CD14-positive monocyte (primary cell): ENCODE data around the gene C9orf78. TPM values are rescaled to one million over a fixed set of nuclear protein-coding genes. Genes with fewer than 3 reads are reported as not detected.

ENCODE experiments used
- DNase-seq, 3 donors: peaks; one replicate each; pipeline ENCODE4 v3.0.0-alpha.2; 2011 to 2022
- H2AFZ ChIP-seq: 2 replicates; pipeline ENCODE4 v1.6.0; 2012; ENCODE audit warnings: mild to moderate bottlenecking, low read depth, low read length, inconsistent platforms; ENCODE audit not compliant: insufficient read depth, poor library complexity, severe bottlenecking
- H3K27ac ChIP-seq, 2 donors: 1 replicate in 1 of 2; 2 replicates in 1 of 2; pipeline ENCODE4 v1.5.1; 2012 to 2013; ENCODE audit warnings: low read length in 2 of 2, control low read depth in 1 of 2, inconsistent platforms in 1 of 2, low read depth in 1 of 2, mild to moderate bottlenecking in 1 of 2
- H3K27me3 ChIP-seq, 2 donors: one replicate each; pipeline versions ENCODE4 v1.6.0 to v1.6.1; 2011 to 2013; ENCODE audit warnings: low read length in 2 of 2; ENCODE audit not compliant: control insufficient read depth in 2 of 2, insufficient read depth in 2 of 2
- H3K36me3 ChIP-seq, 2 donors: replicated peaks in 1 of 2; 1 replicate in 1 of 2; 2 replicates in 1 of 2; pipeline versions ENCODE4 v1.5.1 to v1.6.1; 2012 to 2013; ENCODE audit warnings: low read length in 2 of 2, control low read depth in 1 of 2, inconsistent platforms in 1 of 2, mild to moderate bottlenecking in 1 of 2; ENCODE audit not compliant: insufficient read depth in 2 of 2, control insufficient read depth in 1 of 2
- H3K4me1 ChIP-seq, 2 donors: 1 replicate in 1 of 2; 2 replicates in 1 of 2; pipeline versions ENCODE4 v1.5.1 to v1.6.1; 2012 to 2013; ENCODE audit warnings: low read length in 2 of 2, control low read depth in 1 of 2, inconsistent platforms in 1 of 2, mild to moderate bottlenecking in 1 of 2, moderate library complexity in 1 of 2; ENCODE audit not compliant: insufficient read depth in 2 of 2, control insufficient read depth in 1 of 2
- H3K4me2 ChIP-seq: replicated peaks from 2 replicates; pipeline ENCODE3; 2012; ENCODE audit warnings: low read length, moderate library complexity, mild to moderate bottlenecking; ENCODE audit not compliant: poor library complexity, severe bottlenecking; ENCODE audit errors: extremely low read depth
- H3K4me3 ChIP-seq, 3 experiments: fragments of 200-600 bp in 1 of 3; sonication (generic) in 1 of 3; replicated peaks in 1 of 3; 1 replicate in 2 of 3; 2 replicates in 1 of 3; pipeline ENCODE4 v1.5.1; 2011 to 2013; ENCODE audit warnings: low read length in 3 of 3, mild to moderate bottlenecking in 3 of 3, control low read depth in 2 of 3, low read depth in 2 of 3, inconsistent platforms in 1 of 3, moderate library complexity in 1 of 3
- H3K79me2 ChIP-seq: 2 replicates; pipeline ENCODE4 v1.6.0; 2012; ENCODE audit warnings: mild to moderate bottlenecking, control low read depth, inconsistent platforms, low read length, moderate library complexity; ENCODE audit not compliant: insufficient read depth
- H3K9ac ChIP-seq: 2 replicates; pipeline ENCODE4 v1.6.0; 2017; ENCODE audit warnings: low read length, mild to moderate bottlenecking; ENCODE audit not compliant: insufficient read depth, poor library complexity, severe bottlenecking
- H3K9me3 ChIP-seq, 2 donors: replicated peaks in 1 of 2; 1 replicate in 1 of 2; 2 replicates in 1 of 2; pipeline versions ENCODE4 v1.5.1 to v1.6.1; 2012 to 2013; ENCODE audit warnings: low read length in 2 of 2, control low read depth in 1 of 2; ENCODE audit not compliant: control insufficient read depth in 1 of 2, insufficient read depth in 1 of 2
- H4K20me1 ChIP-seq: 2 replicates; pipeline ENCODE4 v1.6.0; 2012; ENCODE audit warnings: mild to moderate bottlenecking, low read length, control low read depth, moderate library complexity; ENCODE audit not compliant: insufficient read depth
- H3K27ac Mint-ChIP-seq, 7 donors: one replicate each; pipeline ENCODE4 v1.8.0; 2020; ENCODE audit warnings: mild to moderate bottlenecking in 7 of 7, mixed read lengths in 7 of 7, moderate library complexity in 6 of 7, inconsistent platforms in 2 of 7
- H3K27me3 Mint-ChIP-seq, 3 donors: one replicate each; pipeline ENCODE4 v1.8.0; 2021 to 2022; ENCODE audit warnings: low read depth in 3 of 3, mild to moderate bottlenecking in 3 of 3, mixed read lengths in 3 of 3, moderate library complexity in 3 of 3, inconsistent platforms in 1 of 3
- H3K36me3 Mint-ChIP-seq, 2 donors: one replicate each; pipeline ENCODE4 v1.8.0; 2020; ENCODE audit warnings: mixed read lengths in 2 of 2, inconsistent platforms in 1 of 2, mild to moderate bottlenecking in 1 of 2
- H3K4me1 Mint-ChIP-seq: one replicate; pipeline ENCODE4 v1.8.0; 2020; ENCODE audit warnings: mild to moderate bottlenecking, mixed read lengths
- H3K4me3 Mint-ChIP-seq, 2 donors: one replicate each; pipeline ENCODE4 v1.8.0; 2020; ENCODE audit warnings: mild to moderate bottlenecking in 2 of 2, mixed read lengths in 2 of 2, moderate library complexity in 1 of 2
- H3K9me3 Mint-ChIP-seq, 7 donors: one replicate each; pipeline ENCODE4 v1.8.0; 2020 to 2022; ENCODE audit warnings: mixed read lengths in 7 of 7, mild to moderate bottlenecking in 6 of 7, moderate library complexity in 6 of 7, inconsistent platforms in 2 of 7
- CTCF ChIP-seq: fragments of 200-600 bp; IDR thresholded peaks from one replicate; pipeline ENCODE4 v1.8.0; 2022; ENCODE audit warnings: antibody characterized with exemption, mild to moderate bottlenecking
- WGBS: methylation state at CpG from one replicate; pipeline ENCODE4 v1.1.5; 2013; ENCODE audit warnings: missing lambda C conversion rate; ENCODE audit not compliant: insufficient coverage; 5-methylcytosine and 5-hydroxymethylcytosine counted together
- intact Hi-C, 2 donors: fragments of 100-400 bp; cut with micrococcal nuclease; formaldehyde crosslinking; loops; one replicate each; pipeline versions ENCODE4 v1.15.0 to v1.15.1; 2023
- polyA plus RNA-seq, 3 donors: library from polyadenylated mRNA; depleted of rRNA in 1 of 3; unstranded in 2 of 3; stranded (reverse) in 1 of 3; fragments of 300-500 nt in 2 of 3; fragments of >200 nt in 1 of 3; fragmentation: Illumina TruSeq in 2 of 3; gene quantifications; 1 replicate in 2 of 3; 2 replicates in 1 of 3; pipeline ENCODE4 v1.2.3, GENCODE V29; 2012 to 2021

C9orf78 gene
- polyA plus RNA-seq, 3 donors = 53.3 to 82.4 (median 65.5) TPM

- peaks cover 36 to 37% of the 10 kb centered on the region in 2 donors for H3K36me3 ChIP-seq
- H3K4me1 Mint-ChIP-seq = no peaks in the 10 kb centered on the region
These were observed 40.1 kb upstream of the C9orf78 start for GRCh38 chr9:129875181-129875611.

GRCh38 chr9:129874261-129875101 is 39.4 kb upstream of the C9orf78 start:
- Mint-ChIP-seq H3K4me1 (no peaks in the 10 kb centered on the region), H3K27ac (peak overlapping the region in 2 of 7 donors; percentile 30 to 46), H3K9me3 (peaks cover 0 to 3% (median 0%) of the 10 kb centered on the region in 7 donors), H3K4me3 (no peak overlapping the region), H3K36me3 (peaks cover 39 to 51% of the 10 kb centered on the region in 2 donors), H3K27me3 (peaks cover 0 to 2% (median 2%) of the 10 kb centered on the region in 3 donors)
- 95% methylated on average over 36 of the region's 38 CpGs for WGBS
- H3K27me3 ChIP-seq = no peaks in the 10 kb centered on the region
- intact Hi-C loops = no loop called here
- no peak overlapping the region for H2AFZ ChIP-seq
- no peaks in the 10 kb centered on the region for H3K9me3 ChIP-seq
- no peak overlapping the region for H3K4me2 ChIP-seq
- H3K27ac ChIP-seq = no peak overlapping the region
- no peak overlapping the region for H3K9ac ChIP-seq
- H3K79me2 ChIP-seq = no peaks in the 10 kb centered on the region
- no peaks in the 10 kb centered on the region for H4K20me1 ChIP-seq
- H3K4me3 ChIP-seq = no peak overlapping the region
- H3K4me1 ChIP-seq = no peaks in the 10 kb centered on the region
- H3K36me3 ChIP-seq = peaks cover 31 to 37% of the 10 kb centered on the region in 2 donors
- no peak for DNase-seq
- TF ChIP-seq CTCF = no peak

More at GRCh38 chr9:129875181-129875611, 40.1 kb upstream of the C9orf78 start:
- WGBS = 95% methylated on average over 4 of the region's 23 CpGs
- Histone ChIP-seq H3K79me2 (no peaks in the 10 kb centered on the region), H3K9me3 (no peaks in the 10 kb centered on the region), H2AFZ (no peak overlapping the region), H3K4me2 (no peak overlapping the region), H3K9ac (no peak overlapping the region), H3K27ac (no peak overlapping the region), H4K20me1 (no peaks in the 10 kb centered on the region), H3K4me3 (no peak overlapping the region), H3K27me3 (no peaks in the 10 kb centered on the region), H3K4me1 (no peaks in the 10 kb centered on the region)
- peaks cover 0 to 2% (median 2%) of the 10 kb centered on the region in 3 donors for H3K27me3 Mint-ChIP-seq
- DNase-seq = no peak
- peak; percentile 16 for TF ChIP-seq CTCF
- no peak overlapping the region for H3K4me3 Mint-ChIP-seq
- intact Hi-C loops = no loop called here
- peaks cover 0 to 3% (median 0%) of the 10 kb centered on the region in 7 donors for H3K9me3 Mint-ChIP-seq
- peaks cover 42 to 54% of the 10 kb centered on the region in 2 donors for H3K36me3 Mint-ChIP-seq
- H3K27ac Mint-ChIP-seq = peak overlapping the region in 2 of 7 donors; percentile 30 to 37
